Activated CD4-positive, CD25-positive, alpha-beta regulatory T cell treated with anti-CD3 and anti-CD28 coated beads, Interleukin-2, amount 50 U/mL, for 72 hours (primary cell): Measurements from ENCODE around the gene TNNT2.

Source experiments
- DNase-seq: peaks from one replicate; pipeline ENCODE4 v3.0.0; 2021

TNNT2 gene

DNA sequence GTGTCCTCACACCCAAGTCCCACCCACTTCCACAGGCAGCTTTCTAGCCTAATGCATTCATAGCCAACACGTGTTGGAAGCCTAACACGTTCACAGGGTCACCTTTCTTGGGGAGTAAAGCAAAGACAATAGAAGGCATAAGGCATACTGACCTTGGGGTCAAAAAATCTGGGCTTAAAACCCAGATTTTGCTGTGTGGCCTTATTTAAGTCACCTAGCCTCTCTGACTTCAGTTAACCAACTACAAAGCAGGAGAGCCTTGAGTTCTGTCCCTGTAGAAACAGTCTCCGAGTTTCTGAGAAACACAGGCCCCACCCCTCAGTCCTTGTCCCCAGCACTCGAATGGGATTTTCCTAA lies 1.4 kb downstream of the TNNT2 start:
- DNase-seq = no peak

DNA sequence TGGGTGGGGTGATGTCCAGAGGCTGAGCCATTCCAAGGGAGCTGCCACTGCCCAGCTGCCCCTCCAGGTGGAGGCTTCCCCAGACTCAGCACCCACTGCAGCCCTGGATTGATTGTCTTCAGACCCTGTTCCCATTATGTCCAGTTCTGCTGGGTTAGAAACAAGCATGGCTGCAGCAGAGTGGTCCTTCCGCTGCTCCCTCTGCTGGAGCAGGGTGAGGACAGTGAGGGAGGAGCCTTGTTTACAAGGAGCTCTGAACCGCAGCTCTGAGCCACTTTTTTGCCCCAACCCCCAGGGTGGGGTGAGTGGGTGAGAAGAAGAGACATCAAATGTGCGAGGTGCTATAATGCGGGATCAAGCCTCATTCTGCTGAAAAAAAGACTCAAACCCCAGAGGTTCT lies 2.3 kb downstream of the TNNT2 start:
- DNase-seq = no peak

DNA sequence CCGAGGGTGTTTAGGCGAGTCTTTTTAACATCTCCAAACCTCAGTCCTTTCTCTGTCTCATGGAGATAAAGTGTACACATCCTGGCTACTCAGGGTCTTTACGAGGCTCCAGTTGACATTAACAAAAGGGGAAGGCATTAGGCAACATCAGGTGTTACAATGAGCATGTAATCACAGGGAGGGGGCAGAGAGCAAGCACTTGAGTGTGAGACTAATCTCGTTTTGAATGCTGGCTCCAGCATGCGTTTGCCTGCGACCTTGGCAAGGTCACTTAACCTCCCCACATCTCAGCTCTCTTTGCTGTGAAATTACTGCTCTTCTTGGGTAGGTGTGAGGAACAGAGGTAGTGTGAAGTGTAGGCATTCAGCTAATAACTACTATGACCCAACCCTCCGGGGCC lies 3.1 kb downstream of the TNNT2 start:
- DNase-seq = no peak

DNA sequence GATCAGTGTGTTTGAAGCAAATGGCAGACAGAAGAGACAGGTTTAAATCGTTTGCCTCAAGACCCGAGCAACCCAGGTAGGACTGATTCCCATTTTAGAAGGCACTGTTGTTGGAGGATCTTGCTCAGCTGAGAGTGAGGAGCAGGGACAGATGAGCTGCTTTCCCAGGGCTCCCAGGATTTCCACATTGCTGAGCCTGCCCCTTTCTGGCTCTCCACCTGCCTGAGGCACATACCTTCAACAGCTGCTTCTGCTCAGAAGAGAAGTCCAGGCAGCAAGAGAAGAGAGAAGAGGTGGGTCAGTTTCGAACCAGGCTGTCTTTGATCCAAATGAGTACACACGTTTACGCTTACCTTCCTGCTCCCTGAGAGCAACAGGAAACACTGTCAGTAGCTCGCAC lies 5.7 kb downstream of the TNNT2 start:
- DNase-seq = no peak

DNA sequence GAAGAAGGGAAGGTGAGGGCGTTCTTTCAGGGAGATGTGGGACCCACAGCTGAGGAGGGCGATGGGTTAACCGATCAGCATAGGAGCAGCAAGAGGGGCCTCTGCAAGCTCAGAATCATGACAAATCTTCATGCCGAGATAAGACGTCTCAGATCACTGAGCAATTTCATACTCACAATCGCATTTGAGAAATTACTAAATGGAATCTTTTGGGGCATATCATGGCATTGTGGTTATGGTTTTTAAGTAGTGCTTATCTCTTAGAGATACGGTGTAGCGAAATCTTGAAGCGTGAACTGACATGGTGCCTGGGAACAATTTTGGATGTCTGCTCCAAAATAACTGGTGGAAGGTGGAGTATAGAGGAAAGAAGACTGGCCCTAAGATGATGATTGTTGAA lies 6.2 kb downstream of the TNNT2 start:
- no peak for DNase-seq

DNA sequence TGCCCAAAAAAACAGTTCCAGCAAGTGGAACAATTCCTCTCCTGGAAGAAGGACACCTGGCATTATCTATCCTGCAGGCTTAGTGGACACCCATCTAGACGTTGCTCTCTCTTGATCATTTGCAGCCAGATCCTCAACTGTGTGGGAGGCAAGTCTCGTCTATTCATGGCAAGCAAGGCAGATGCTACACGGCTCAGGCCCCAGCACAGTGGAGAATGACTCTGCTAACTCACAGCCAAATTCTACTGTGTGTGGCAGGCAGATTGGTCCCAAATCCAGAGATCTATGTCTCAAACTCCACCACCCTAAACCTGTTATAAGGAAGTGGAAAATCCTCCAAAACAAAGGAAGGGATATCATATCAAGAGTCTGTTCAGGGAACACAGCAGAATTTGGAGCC lies 7.0 kb downstream of the TNNT2 start:
- DNase-seq = no peak

DNA sequence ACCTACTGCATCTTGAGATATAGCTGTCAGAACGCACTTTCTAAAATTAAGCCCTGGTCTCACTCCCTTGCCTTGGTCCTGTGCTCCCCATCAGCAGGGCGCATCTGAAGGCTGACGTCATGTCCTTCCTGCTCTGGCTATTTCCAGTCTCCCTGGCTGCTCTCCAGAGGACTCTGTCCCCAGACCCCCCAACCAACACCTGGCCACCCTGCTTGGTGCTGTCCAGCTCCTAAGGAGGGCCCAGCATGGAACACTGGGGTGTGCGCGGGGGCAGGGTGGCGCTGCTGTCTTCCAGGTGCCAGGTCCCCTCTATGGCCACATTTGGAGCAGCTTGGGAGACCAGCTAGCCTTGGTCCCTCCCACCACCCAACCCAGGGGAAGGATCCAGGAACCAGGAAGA lies 8.3 kb downstream of the TNNT2 start:
- no peak for DNase-seq

DNA sequence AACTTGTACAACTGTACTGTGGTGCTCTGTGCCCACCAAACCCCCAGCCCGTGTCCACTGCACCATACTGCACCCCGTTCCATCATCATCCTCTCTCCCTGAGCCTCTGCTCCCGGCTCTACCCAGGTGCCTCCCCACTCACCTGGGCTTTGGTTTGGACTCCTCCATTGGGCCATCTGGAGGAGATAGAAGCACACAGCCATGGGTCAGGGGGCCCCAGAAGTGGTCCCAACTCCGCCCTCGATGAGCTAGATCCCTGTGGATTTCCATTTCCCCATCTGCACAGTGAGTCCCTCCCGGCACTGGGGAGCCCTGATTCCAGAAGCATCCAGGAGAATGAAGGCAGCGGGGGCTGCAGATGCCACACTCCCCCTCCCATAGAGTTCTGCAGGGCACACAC lies 10.8 kb downstream of the TNNT2 start:
- DNase-seq = no peak

DNA sequence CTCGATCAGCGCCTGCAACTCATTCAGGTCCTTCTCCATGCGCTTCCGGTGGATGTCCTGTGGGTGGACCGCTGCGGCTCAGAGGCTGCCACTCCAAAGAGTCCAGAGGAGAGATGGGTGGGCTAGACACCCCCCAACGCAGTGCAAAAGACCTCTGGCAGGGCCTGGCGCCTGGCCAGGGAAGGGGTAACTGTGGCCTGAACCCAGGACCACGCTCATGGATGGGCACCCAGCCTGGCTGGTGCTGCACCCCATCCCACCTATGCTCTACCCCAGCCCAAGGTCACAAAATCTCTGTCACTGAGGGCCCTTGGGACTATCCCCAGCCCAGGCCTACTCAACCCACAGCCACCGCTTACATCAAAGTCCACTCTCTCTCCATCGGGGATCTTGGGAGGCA lies 12.2 kb downstream of the TNNT2 start:
- no peak for DNase-seq

DNA sequence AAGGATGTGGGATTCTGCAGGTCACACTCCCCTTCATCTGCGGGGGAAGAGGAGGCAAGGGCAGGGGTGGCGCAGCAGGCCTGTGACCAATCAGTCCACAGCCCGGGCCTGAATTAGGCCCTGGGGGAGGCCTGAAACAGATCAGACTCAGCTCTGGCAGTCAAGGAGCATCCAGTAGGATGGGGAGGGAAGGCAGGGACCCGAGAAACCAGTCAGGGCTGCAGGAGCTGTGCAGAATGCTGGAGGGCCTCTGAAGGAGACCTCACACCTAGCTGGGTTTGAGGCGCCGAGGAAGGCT lies 12.7 kb downstream of the TNNT2 start:
- DNase-seq = no peak

DNA sequence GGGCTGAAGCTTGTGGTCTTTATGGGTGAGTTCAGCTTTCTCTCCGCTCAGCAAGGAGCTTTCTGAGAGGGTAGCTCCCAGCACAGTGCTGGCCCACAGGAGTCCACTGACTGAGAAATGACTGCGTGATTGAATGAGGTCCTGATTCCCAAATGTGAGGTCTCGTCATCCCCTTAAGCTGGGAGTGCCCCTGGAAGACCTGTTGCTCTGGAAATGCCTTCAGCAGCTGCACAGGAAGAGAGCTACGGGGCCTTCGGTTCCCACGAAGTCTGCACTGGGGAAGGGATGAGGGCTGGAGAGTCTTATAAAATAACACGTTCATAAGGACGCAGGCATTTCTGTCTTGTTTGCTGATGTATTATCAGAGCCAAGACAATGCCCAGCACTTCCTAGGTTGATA lies 14.0 kb downstream of the TNNT2 start:
- no peak for DNase-seq

DNA sequence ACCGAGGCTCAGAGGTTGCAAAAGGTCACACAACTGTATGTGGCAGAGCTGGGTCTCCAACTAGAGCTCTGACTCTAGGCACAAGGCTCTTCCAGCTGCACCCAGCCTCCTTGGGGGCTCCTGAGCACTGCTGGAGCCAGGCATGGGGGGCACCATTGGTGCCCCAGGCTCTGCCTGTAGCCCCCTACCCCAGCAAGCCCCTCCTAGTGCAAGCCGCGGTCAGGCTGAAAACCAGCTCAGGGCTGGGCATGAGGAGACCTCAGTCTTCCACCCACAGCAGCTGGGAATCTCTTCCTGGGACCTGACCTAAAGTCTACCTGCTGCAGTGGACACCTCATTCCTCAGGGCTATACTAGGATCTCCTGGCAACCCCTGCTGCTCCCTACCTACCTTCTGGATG lies 14.6 kb downstream of the TNNT2 start:
- DNase-seq = no peak

DNA sequence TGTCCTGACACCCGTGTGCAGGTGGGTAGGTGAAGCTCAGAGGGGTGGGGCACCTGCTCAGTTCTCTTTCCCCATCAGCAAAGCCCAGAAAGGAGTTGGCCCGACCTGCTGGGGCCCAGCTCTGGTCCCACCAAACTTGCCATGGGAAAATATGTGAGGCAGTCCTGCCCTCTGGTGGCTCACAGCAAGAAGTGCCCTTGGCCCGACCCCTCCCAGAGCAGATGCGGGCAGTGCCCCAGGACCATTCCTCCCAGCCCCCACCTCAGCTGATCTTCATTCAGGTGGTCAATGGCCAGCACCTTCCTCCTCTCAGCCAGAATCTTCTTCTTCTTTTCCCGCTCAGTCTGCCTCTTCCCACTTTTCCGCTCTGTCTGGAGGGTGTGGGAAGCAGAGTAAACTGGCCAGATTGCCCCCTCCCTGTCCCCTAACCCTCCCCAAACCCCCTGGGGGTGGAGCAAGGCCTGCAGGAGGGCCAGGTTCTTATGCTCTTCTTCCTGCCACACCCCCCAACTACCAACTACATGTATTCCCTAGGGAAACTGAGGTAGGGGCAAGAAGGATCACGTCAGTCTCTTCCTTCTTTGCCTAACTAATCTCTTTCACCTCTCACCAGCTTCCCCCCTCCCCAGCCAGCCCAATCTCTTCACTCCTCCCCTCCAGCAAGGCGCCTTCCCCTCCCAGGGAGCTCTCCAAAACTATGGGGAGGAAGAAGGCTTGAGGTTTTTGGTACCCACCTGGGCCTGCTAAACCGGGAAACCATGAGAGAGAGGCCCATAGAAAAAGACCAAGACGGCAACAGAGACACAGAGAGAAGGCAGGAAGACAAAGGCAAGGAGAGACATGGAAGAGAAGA lies 15.6 kb downstream of the TNNT2 start:
- no peak for DNase-seq

DNA sequence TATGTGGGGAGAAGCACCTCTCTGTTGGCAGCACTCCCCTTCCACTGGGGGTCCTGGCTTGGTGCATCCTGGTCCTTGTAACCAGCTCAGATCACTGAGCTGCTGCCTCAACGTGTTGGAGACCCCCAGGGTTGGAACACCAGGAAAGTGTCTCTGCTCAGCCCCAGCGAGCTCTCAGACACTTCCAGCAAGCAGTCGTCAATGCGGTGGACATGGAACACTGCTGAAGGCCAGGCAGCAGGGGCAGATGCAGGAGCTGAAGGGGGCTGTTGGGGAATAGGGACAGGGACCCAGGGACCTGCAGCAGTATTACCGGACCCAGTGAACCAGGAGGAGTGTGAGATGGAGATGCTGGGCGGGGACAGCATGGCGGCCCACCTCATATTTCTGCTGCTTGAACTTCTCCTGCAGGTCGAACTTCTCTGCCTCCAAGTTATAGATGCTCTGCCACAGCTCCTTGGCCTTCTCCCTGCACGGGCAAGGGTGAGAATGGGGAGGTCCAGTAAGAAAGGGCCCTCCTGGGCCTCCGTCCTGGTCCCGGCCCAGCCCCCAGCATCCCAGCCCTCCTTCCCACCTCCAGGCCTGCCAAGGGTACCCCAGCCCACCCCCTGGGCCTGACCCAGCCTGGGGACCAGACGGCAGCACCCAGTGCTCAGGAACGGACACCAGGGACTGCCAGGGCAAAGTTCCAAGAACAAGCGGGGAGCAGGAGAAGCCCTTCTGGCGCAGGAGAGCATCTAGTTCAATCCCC lies 16.4 kb downstream of the TNNT2 start:
- no peak for DNase-seq

DNA sequence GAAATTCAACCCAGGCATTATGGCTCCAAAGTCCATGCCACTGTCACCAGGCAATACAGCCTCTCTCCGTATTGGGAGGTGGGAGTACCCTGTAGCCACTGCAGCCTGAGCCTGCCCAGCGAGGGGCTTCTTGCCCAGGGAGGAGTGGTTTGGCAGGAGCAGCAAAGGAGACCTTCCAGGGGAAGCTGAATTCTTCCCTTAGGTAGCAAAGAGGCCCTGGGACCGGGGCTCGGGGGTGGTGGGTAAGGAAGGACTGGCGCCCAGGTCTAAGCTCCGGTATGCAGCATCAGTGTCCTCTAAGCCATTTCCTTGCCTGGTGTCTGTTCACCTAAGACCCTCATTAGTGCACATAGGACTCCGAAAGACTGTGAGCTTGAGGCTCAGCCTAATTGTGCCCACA lies 17.0 kb downstream of the TNNT2 start:
- DNase-seq = no peak

DNA sequence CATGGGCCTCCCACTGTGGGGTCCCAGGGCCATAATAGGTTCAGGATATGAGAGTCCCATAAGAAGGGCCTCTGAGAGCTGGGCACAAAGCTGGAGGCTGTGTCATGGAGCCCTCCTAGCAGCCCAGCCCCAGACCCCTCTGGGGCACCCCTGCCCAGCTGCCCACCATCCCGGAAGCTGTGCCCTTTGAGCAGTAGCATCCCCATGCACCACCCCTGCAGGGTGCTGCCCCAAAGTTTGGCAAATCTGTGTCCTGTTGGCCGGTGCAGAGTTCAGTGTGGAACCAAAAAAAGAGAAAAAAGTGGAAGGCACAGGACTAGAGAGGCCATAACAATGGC lies 17.6 kb downstream of the TNNT2 start:
- DNase-seq = no peak

DNA sequence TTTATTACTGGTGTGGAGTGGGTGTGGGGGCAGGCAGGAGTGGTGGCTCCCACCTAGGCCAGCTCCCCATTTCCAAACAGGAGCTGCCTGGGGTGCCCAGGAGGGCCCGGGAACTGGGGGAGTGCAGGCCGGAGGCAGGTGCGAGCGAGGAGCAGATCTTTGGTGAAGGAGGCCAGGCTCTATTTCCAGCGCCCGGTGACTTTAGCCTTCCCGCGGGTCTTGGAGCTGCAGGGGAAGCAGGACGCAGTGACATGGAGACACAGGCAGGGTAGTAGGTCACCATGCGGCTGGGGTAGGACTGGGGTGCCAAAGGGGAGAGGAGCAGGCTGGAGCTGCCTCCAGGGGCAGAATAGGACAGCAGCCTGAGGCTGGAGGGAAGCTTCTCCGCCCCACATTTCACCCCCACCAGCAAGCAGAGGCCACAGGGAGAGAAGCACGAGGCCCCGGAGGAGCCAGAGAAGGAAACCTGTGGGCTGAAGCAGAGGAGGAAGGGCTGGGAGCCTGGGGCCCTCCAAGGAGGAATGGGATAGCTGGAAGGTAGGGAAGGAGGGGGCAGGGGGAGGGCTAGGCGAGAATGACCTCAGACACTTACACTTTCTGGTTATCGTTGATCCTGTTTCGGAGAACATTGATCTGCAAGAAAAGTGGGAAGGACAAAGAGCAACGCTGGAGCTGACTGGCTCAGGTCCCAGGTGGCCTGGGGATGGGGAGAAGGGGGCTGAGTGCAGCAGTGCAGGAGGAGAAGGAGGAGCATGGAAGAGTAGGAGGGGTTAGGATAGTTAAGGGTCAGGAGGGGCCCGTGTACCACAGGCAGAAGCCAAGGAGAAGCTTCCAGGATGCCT lies 18.2 kb downstream of the TNNT2 start:
- no peak for DNase-seq

DNA sequence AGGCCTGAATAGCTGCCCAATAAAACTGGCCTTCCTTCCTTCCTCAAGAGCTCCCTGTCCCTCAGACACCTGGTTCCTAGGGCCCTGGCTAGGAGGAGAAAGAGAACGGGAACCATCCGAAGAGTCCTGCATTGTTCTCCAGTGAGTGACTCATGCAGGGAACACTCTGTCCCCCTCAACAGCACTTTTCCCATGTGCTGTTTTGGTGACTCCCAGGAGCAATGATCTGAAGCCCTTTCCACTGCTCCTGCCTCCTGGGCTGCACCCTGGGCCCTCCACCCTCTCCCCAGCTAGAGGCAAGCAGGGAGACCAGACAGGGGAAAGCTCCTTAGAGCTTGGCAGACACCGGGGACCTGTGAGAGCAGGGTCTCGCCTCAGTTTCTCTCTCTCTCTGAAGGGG lies 18.9 kb downstream of the TNNT2 start:
- no peak for DNase-seq

DNA sequence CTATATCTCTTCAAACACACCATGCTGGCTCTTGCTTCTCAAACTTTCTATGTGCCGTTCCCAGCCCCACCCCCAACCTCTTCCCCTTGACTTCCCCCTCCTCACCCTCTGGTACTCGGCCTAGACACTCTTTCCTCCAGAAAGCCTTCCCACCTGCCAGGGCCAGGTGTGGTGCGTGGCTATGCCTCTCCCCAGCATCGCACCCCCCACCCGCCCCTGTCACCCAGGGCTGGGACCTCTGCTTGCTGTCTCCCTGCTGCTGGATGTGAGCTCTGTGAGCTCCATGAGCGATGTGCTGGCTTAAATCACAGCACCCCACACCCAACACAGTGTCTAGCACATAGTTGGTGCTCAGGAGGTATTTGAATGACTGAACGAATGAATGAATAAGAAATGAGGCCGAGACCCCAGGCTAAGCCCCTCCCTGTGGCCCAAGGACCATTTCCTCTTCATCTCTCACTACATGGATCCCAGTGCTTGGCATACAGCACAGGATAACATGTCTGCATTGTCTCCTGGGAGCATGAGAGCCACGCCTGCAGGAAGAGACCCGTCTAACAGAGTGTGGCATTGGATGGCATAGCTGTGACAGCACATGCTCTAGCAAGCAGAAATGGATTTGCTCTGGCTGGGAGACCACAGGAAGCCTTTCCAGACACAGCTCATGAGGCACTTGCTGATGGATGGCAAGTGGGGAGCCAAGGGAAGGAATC lies 19.7 kb downstream of the TNNT2 start:
- DNase-seq = no peak

DNA sequence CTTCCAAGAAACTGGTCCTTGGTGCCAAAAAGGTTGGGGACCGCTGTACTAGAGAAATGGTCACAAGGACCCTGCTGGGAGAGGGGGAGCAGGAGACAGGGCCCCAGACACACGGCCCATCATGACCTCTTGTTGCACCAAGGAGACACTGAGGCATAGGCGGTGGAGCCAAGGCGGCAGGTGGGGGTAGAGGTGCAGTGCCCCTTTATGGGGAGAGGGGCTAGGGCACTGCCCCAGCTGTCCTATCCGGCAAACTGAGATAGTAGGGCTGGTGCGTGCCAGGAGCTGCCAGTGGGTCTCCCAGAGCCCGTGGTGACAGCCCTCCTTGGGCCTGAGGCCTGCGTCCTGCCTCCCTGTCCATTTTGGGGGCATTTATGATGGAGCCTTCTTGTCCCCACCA lies 20.3 kb downstream of the TNNT2 start:
- no peak for DNase-seq

DNA sequence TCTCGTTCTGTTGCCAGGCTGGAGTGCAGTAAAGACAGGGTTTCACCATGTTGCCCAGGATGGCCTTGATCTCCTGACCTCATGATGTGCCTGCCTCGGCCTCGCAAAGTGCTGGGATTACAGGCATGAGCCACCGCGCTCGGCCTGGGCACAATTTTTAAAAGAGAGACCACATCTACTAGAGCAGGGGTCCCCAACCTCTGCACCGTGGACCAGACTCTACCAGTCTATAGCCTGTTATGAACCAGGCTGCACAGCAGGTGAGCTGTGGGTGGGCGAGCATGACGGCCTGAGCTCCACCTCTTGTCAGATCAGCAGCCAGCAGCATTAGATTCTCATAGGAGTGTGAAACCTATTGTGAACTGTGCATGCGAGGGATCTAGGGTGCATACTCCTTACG lies 20.8 kb downstream of the TNNT2 start:
- DNase-seq = no peak

DNA sequence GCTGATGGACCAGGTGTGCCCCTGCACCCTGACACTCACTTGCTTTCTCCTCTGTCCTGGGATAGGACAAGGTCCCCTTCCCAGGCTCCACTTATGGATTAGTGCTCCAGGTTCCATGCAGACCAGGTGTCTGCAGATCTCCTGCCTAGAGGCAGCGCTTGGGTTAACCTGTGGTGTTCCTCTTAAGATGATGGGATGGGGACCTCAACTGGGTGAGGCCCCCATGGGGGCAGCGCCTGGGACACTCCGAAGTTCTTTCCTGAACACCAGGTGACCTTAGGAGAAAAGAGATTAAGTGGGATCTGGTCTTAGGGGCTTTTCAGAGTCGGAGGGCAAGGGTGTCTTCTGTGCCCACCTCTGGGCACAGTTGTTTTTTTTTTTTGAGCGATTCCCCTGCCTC lies 21.2 kb downstream of the TNNT2 start:
- no peak for DNase-seq

DNA sequence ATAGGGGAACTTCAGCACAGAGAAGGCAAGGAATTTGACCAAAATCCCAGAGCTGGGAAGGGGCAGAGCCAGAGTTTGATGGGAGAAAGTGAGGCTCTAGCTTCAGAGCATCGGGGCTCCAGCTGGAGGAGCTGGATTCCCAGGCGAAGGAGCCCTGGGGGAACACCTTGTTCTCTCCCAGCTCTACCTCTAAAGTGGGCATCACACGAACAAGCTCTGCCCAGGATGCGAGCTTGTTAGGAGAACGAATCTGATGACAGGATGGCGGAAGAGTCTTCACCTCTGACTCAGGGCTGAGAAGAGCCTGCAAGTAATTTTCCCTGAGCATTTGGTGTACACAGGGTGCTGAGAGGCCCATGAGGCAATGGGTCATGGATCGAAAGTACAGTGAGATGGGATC lies 22.0 kb downstream of the TNNT2 start:
- DNase-seq = no peak

DNA sequence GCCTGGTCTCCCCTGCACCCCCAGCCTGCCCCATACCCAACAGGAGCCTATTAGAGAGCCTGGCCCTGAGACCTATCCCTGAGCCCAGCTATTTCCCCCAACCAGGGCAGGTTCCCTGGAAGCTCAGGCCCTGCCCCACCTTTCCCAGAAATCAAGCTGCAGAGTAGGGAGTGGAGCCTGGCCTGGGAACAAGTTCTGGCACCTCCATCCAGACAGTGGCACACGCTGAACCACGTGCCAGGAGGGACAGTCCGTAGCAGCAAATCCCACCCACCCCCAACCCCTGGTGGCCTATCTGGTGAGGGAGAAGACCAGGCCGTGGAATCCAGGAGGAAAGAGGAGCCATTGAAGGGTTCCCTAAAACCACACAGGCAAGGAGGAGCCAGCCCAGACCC lies 22.6 kb downstream of the TNNT2 start:
- DNase-seq = no peak
